GM12892 (cell line): Measurements from ENCODE around the gene PDE1A.

ENCODE experiments used
- POLR2A ChIP-seq: IDR thresholded peaks from 2 replicates; pipeline ENCODE4 v1.6.1; 2011; ENCODE audit warnings: low read depth, low read length, control low read depth
- POLR2AphosphoS5 ChIP-seq: IDR thresholded peaks from 2 replicates; pipeline ENCODE4 v1.6.1; 2011; ENCODE audit warnings: low read depth, low read length, control low read depth
- TAF1 ChIP-seq: IDR thresholded peaks from 2 replicates; pipeline ENCODE4 v1.6.1; 2011; ENCODE audit warnings: low read depth, mild to moderate bottlenecking, control low read depth, low read length, borderline replicate concordance

GRCh38 chr2:182220998-182221397, 205.8 kb downstream of the PDE1A start:
- TF ChIP-seq POLR2A (no peak), POLR2AphosphoS5 (no peak), TAF1 (no peak)
